ENCODE data around the gene NSRP1.

Gene NSRP1

GRCh38 chr17:30186761-30187160 is 70.1 kb downstream of the NSRP1 start:
- DNase-seq (ENCODE audit: insufficient read length, low spot score) (no peak), FAIRE-seq (no peak)
- TF ChIP-seq, protein P1, sequence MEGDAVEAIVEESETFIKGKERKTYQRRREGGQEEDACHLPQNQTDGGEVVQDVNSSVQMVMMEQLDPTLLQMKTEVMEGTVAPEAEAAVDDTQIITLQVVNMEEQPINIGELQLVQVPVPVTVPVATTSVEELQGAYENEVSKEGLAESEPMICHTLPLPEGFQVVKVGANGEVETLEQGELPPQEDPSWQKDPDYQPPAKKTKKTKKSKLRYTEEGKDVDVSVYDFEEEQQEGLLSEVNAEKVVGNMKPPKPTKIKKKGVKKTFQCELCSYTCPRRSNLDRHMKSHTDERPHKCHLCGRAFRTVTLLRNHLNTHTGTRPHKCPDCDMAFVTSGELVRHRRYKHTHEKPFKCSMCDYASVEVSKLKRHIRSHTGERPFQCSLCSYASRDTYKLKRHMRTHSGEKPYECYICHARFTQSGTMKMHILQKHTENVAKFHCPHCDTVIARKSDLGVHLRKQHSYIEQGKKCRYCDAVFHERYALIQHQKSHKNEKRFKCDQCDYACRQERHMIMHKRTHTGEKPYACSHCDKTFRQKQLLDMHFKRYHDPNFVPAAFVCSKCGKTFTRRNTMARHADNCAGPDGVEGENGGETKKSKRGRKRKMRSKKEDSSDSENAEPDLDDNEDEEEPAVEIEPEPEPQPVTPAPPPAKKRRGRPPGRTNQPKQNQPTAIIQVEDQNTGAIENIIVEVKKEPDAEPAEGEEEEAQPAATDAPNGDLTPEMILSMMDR (IDR thresholded peaks at IDR 0.05; ENCODE audit: insufficient read depth, missing control alignments), result no peak

GRCh38 chr17:30187573-30187972 is 71.0 kb downstream of the NSRP1 start:
- FAIRE-seq (no peak), DNase-seq (ENCODE audit: insufficient read length, low spot score) (no peak)
- TF ChIP-seq, protein P1 (IDR thresholded peaks at IDR 0.05; ENCODE audit: insufficient read depth, missing control alignments), result no peak

DNA sequence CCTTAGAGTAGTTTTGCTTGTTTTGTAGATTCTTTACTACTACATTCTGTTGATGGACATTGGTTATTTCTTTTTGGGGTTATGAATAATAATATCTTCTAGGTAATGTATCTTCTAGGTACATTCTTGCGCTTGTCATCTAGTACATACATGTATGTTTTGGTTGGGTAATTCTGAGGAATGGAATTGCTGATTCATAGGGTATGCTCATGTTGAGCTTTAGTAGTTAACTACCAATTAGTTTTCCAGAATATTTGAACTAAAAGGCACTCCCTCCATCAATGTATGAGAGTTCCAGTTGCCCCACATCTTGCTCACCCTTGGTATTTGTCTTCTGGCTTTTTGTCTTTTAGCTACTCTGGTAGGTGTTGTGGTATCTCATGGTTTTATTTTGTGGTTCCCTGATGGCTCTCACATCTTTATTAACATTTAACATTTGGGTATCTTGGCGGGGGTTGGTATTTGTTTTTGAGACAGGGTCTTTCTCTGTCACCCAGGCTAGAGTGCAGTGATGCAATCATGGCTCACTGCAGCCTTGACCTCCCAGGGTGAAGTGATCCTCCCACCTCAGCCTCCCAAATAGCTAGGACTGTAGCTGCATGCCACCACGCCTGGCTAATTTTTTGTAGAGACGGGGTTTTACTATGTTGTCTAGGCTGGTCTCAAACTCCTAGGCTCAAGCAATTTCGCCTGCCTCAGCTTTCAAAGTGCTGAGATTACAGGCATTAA is 71.8 kb downstream of the NSRP1 start:
- TF ChIP-seq, protein P1 (IDR thresholded peaks at IDR 0.05; ENCODE audit: insufficient read depth, missing control alignments), result no peak
- DNase-seq (ENCODE audit: insufficient read length, low spot score) (no peak), FAIRE-seq (no peak)

GRCh38 chr17:30191072-30191471 is 74.5 kb downstream of the NSRP1 start:
- TF ChIP-seq, protein P1 (IDR thresholded peaks at IDR 0.05; ENCODE audit: insufficient read depth, missing control alignments), result no peak
- DNase-seq (ENCODE audit: insufficient read length, low spot score) (no peak), FAIRE-seq (no peak)

DNA sequence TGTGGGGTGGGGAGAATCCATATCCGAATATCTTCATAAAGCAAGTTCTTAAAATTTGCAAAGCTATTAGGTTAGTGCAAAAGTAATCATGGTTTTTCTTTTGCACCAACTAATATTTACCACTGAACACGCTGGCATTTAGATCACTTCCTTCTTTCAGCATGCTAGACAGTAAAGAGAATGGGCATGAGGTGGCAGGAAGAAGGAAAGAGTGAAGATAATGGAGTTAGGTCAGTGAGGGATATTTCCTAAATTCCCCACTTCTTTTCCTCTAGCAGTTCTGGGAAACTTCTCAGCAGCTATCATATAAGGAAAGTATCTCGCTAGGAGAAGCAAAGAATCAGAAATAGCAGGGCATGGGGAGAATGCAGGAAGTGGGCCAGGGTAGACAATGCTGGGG is 79.9 kb downstream of the NSRP1 start:
- TF ChIP-seq, protein P1 (IDR thresholded peaks at IDR 0.05; ENCODE audit: insufficient read depth, missing control alignments), result no peak
- FAIRE-seq, result no peak
- no peak for DNase-seq (ENCODE audit: insufficient read length, low spot score)

DNA sequence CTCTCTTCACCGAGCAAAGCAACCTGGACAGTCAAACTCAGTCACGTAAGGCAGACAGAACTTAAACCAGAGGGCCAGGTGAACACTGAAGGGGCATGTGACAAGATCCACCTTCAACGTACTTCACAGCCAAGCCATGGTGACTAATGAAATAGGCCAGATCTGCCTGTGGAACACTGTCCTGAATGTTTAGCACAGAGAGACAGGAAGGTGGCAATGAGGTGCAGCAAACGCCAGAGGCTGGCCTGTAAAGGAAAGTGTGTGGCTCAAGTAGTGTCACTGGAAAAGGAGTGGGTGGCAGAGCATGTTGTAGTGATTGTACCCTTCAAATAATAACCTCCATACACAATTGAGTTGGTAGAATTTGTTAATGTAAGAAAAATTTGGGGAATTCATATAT is 80.8 kb downstream of the NSRP1 start:
- FAIRE-seq (no peak), DNase-seq (ENCODE audit: insufficient read length, low spot score) (no peak)
- TF ChIP-seq, protein P1 (IDR thresholded peaks at IDR 0.05; ENCODE audit: insufficient read depth, missing control alignments), result no peak

DNA sequence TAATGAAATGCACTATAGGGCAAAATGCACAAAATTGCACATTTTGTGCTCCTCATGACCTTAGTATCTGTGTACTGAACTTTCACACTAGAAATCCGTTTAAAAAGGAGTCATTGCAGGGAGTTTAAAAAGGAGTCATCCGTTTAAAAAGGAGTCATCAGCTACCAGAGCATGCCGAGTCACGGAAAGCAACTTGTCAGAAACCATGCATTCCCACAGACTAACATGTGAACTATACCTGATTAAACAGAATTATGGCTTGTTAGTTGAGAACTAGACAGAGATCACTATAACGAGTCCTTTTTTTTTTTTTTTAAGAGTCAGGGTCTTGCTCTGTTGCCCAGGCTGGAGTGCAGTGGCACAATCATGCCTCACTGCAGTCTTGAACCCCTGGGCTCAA is 83.0 kb downstream of the NSRP1 start:
- FAIRE-seq (no peak), DNase-seq (ENCODE audit: insufficient read length, low spot score) (no peak)
- TF ChIP-seq, protein P1 (IDR thresholded peaks at IDR 0.05; ENCODE audit: insufficient read depth, missing control alignments), result no peak
